ENCODE results near the gene ACER1. TPM values are rescaled to one million over a fixed set of nuclear protein-coding genes. Genes with fewer than 3 reads are reported as not detected.

The ACER1 gene
- total and polyA plus RNA-seq, 2 experiments from 2014 or later, result not detected

GRCh38 chr19:6279620-6279930, 53.8 kb downstream of the ACER1 start:
- peak overlapping the region; percentile 45; the same call in 1 of the 3 replicates for H3K4me3 Mint-ChIP-seq
- TF ChIP-seq ZNF462 (CRISPR knock-in tag; IDR thresholded peaks at IDR 0.05), result no peak
- no peak for TF ChIP-seq POLR2AphosphoS5 (IDR thresholded peaks at IDR 0.05; ENCODE audit: low read depth)
- Histone ChIP-seq H3K4me2 (peak overlapping the region; percentile 89; the same call in 1 of the 2 replicates), H3F3A (replicated peaks; ENCODE audit: low read depth) (no peaks in the 10 kb centered on the region), H3K27me3 (ENCODE audit: insufficient read depth) (no peaks in the 10 kb centered on the region), H3K36me3 (ENCODE audit: insufficient read depth) (no peaks in the 10 kb centered on the region), H3K9me2 (ENCODE audit: insufficient read depth) (0 out of 2 replicates have a peak, but pooled peaks cover 4% of the 10 kb centered on the region), H4K20me1 (replicated peaks; ENCODE audit: insufficient read depth) (peaks cover 28% of the 10 kb centered on the region), H3K79me2 (replicated peaks; ENCODE audit: insufficient read depth) (peaks cover 48% of the 10 kb centered on the region), H3K27ac (ENCODE audit: low read depth) (no peak overlapping the region), H2AFZ (no peak overlapping the region), H3K4me1 (ENCODE audit: insufficient read depth) (peaks cover 29% of the 10 kb centered on the region), H3K4me3 (peak overlapping the region; percentile 83)
- H3K4me1 Mint-ChIP-seq, result peaks cover 44% of the 10 kb centered on the region
- peaks cover 10% of the 10 kb centered on the region; the same call in 2 of the 3 replicates for H3K36me3 Mint-ChIP-seq (ENCODE audit: low read depth)
- ATAC-seq, result no peak
- H3K27me3 Mint-ChIP-seq (ENCODE audit: insufficient read depth, low read depth, poor library complexity), result peaks cover 18% of the 10 kb centered on the region
- no peak for DNase-seq (ENCODE audit: low spot score)
- H3K9me3 Mint-ChIP-seq, result peaks cover 25% of the 10 kb centered on the region
- H3K27ac Mint-ChIP-seq, result no peak overlapping the region

- no peak for DNase-seq (ENCODE audit: low spot score)
- Histone ChIP-seq H4K20me1 (replicated peaks; ENCODE audit: insufficient read depth) (peaks cover 34% of the 10 kb centered on the region), H3K9me2 (ENCODE audit: insufficient read depth) (0 out of 2 replicates have a peak, but pooled peaks cover 4% of the 10 kb centered on the region), H3K4me1 (ENCODE audit: insufficient read depth) (peaks cover 35% of the 10 kb centered on the region), H3K27me3 (ENCODE audit: insufficient read depth) (no peaks in the 10 kb centered on the region), H3K36me3 (ENCODE audit: insufficient read depth) (no peaks in the 10 kb centered on the region), H3K4me3 (peak overlapping the region; percentile 83), H3F3A (replicated peaks; ENCODE audit: low read depth) (no peaks in the 10 kb centered on the region), H3K27ac (ENCODE audit: low read depth) (no peak overlapping the region), H3K4me2 (peak overlapping the region; percentile 89), H3K79me2 (replicated peaks; ENCODE audit: insufficient read depth) (peaks cover 54% of the 10 kb centered on the region), H2AFZ (no peak overlapping the region)
- peaks cover 10% of the 10 kb centered on the region; the same call in 2 of the 3 replicates for H3K36me3 Mint-ChIP-seq (ENCODE audit: low read depth)
- H3K27me3 Mint-ChIP-seq (ENCODE audit: insufficient read depth, low read depth, poor library complexity), result peaks cover 18% of the 10 kb centered on the region
- peak overlapping the region; percentile 84 for H3K27ac Mint-ChIP-seq
- H3K4me3 Mint-ChIP-seq, result peak overlapping the region; percentile 86
- peaks cover 50% of the 10 kb centered on the region for H3K4me1 Mint-ChIP-seq
- ATAC-seq, result no peak; the same call in 2 of the 3 replicates
- peaks cover 24% of the 10 kb centered on the region for H3K9me3 Mint-ChIP-seq
- TF ChIP-seq NANOG (IDR thresholded peaks at IDR 0.05; ENCODE audit: borderline replicate concordance) (no peak), EZH2phosphoT487 (IDR thresholded peaks at IDR 0.05; ENCODE audit: unreplicated experiment) (no peak), JUNB (IDR thresholded peaks at IDR 0.05; ENCODE audit: unreplicated experiment) (no peak), ZNF114 (CRISPR knock-in tag; IDR thresholded peaks at IDR 0.05) (no peak), CTCF (conservative IDR thresholded peaks at IDR 0.05; ENCODE audit: low read depth in 2 of 2) (no peak), ZNF331 (CRISPR knock-in tag; IDR thresholded peaks at IDR 0.05; ENCODE audit: low read depth) (no peak), ETS1 (IDR thresholded peaks at IDR 0.05) (no peak), EZH2 (IDR thresholded peaks at IDR 0.05; ENCODE audit: low read depth, unreplicated experiment) (no peak), CREB1 (CRISPR knock-in tag; IDR thresholded peaks at IDR 0.05; ENCODE audit: low read depth) (no peak)
Observed at GRCh38 chr19:6278740-6279619, 54.4 kb downstream of the ACER1 start.
